CD4-positive, CD25-positive, alpha-beta regulatory T cell (primary cell): ENCODE measurements around the gene MTCH1. TPM values are rescaled to one million over a fixed set of nuclear protein-coding genes. Genes with fewer than 3 reads are reported as not detected.

ENCODE experiments used
- ATAC-seq, 2 donors: fragments of 150-1000 bp; cut with Tn5 transposase; one replicate each; pipeline ENCODE4 v1.10.0; 2021; ENCODE audit warnings: low read depth in 2 of 2, moderate number of reproducible peaks in 2 of 2, moderate library complexity in 1 of 2
- DNase-seq, 3 donors: peaks; one replicate each; pipeline versions ENCODE4 v3.0.0 to v3.0.0-alpha.2; 2012 to 2022; ENCODE audit warnings: mixed read lengths in 1 of 3
- H3K27ac ChIP-seq: one replicate; pipeline ENCODE4 v1.7.0; 2013; ENCODE audit warnings: mild to moderate bottlenecking, low read length; ENCODE audit not compliant: insufficient read depth, poor library complexity, severe bottlenecking
- H3K27me3 ChIP-seq: one replicate; pipeline ENCODE4 v1.7.0; 2013; ENCODE audit warnings: low read length; ENCODE audit not compliant: control insufficient read depth, insufficient read depth
- H3K36me3 ChIP-seq: one replicate; pipeline ENCODE4 v1.7.0; 2013; ENCODE audit warnings: mild to moderate bottlenecking, low read length, moderate library complexity; ENCODE audit not compliant: control insufficient read depth, insufficient read depth
- H3K4me1 ChIP-seq: 2 replicates; pipeline ENCODE4 v1.7.0; 2013; ENCODE audit warnings: mild to moderate bottlenecking, low read length; ENCODE audit not compliant: insufficient read depth, control insufficient read depth, poor library complexity, severe bottlenecking
- H3K4me3 ChIP-seq: one replicate; pipeline ENCODE4 v1.7.0; 2013; ENCODE audit warnings: low read depth, mild to moderate bottlenecking, low read length, moderate library complexity
- H3K9me3 ChIP-seq, 2 experiments: 1 replicate in 1 of 2; 2 replicates in 1 of 2; pipeline ENCODE4 v1.7.0; 2013; ENCODE audit warnings: low read length in 2 of 2, mild to moderate bottlenecking in 1 of 2, moderate library complexity in 1 of 2; ENCODE audit not compliant: control insufficient read depth in 2 of 2
- H3K27ac Mint-ChIP-seq, 3 donors: one replicate each; pipeline ENCODE4 v1.8.0; 2020 to 2022; ENCODE audit warnings: mild to moderate bottlenecking in 3 of 3, mixed read lengths in 3 of 3, moderate library complexity in 2 of 3
- H3K27me3 Mint-ChIP-seq: one replicate; pipeline ENCODE4 v1.8.0; 2022; ENCODE audit warnings: mild to moderate bottlenecking, mixed read lengths
- H3K36me3 Mint-ChIP-seq: one replicate; pipeline ENCODE4 v1.8.0; 2020; ENCODE audit warnings: mixed read lengths
- H3K4me1 Mint-ChIP-seq, 4 donors: one replicate each; pipeline ENCODE4 v1.8.0; 2020 to 2022; ENCODE audit warnings: mixed read lengths in 4 of 4, mild to moderate bottlenecking in 1 of 4
- H3K4me3 Mint-ChIP-seq, 4 donors: one replicate each; pipeline ENCODE4 v1.8.0; 2020 to 2022; ENCODE audit warnings: mild to moderate bottlenecking in 4 of 4, mixed read lengths in 4 of 4, moderate library complexity in 3 of 4
- H3K9me3 Mint-ChIP-seq, 7 donors: one replicate each; pipeline ENCODE4 v1.8.0; 2020 to 2022; ENCODE audit warnings: mixed read lengths in 7 of 7, mild to moderate bottlenecking in 3 of 7, moderate library complexity in 2 of 7
- polyA plus RNA-seq, 4 donors: library from polyadenylated mRNA; unstranded; fragments of 300-500 nt; fragmentation: Illumina TruSeq; gene quantifications; one replicate each; pipeline ENCODE4 v1.2.3, GENCODE V29; 2021
- total RNA-seq: library from RNA; stranded (reverse); gene quantifications from one replicate; pipeline ENCODE4 v1.2.3, GENCODE V29; 2022

The MTCH1 gene
- total RNA-seq = 220 TPM
- 10 to 100 TPM; 83.9 to 95.8 (median 89.5) TPM for polyA plus RNA-seq

GRCh38 chr6:36985808-36986703 lies at the start of gene MTCH1:
MTCH1 (minus strand) TSS chr6:36986196; CDS start chr6:36986173, 23 bp downstream.
- peaks cover 9% of the 10 kb centered on the region for H3K36me3 Mint-ChIP-seq
- peak within 1 kb of the TSS; percentile 96 to 100 (median 98) for H3K4me3 Mint-ChIP-seq
- H3K27ac ChIP-seq = peak within 1 kb of the TSS; percentile 79
- peaks cover 4 to 27% (median 20%) of the 10 kb centered on the region in 4 donors for H3K4me1 Mint-ChIP-seq
- H3K27me3 ChIP-seq = no peaks in the 10 kb centered on the region
- ATAC-seq = peak; percentile 85
- H3K4me1 ChIP-seq = peaks cover 44% of the 10 kb centered on the region
- H3K9me3 Mint-ChIP-seq = peaks cover 0 to 1% (median 0%) of the 10 kb centered on the region in 7 donors
- peaks cover 23% of the 10 kb centered on the region for H3K27me3 Mint-ChIP-seq
- DNase-seq = peak; percentile 84 to 91 (median 90)
- H3K36me3 ChIP-seq = peaks cover 15% of the 10 kb centered on the region
- peak within 1 kb of the TSS; percentile 90 for H3K4me3 ChIP-seq
- no peaks in the 10 kb centered on the region for H3K9me3 ChIP-seq
- H3K27ac Mint-ChIP-seq = peak within 1 kb of the TSS; percentile 67 to 96 (median 91)

GRCh38 chr6:37033819-37034795 lies 48.1 kb upstream of the MTCH1 start:
- ATAC-seq (no peak), DNase-seq (no peak)
- H3K36me3 ChIP-seq = no peaks in the 10 kb centered on the region
- no peak overlapping the region for H3K4me3 Mint-ChIP-seq
- peaks cover 4% of the 10 kb centered on the region for H3K36me3 Mint-ChIP-seq
- no peaks in the 10 kb centered on the region for H3K27me3 Mint-ChIP-seq
- H3K27ac Mint-ChIP-seq = peak overlapping the region; percentile 32 to 89 (median 77)
- H3K4me1 ChIP-seq = peaks cover 6% of the 10 kb centered on the region
- peaks cover 0 to 3% (median 0%) of the 10 kb centered on the region in 7 donors for H3K9me3 Mint-ChIP-seq
- H3K4me1 Mint-ChIP-seq = peaks cover 6 to 35% (median 17%) of the 10 kb centered on the region in 4 donors
- H3K4me3 ChIP-seq = no peak overlapping the region
- H3K9me3 ChIP-seq = no peaks in the 10 kb centered on the region
- no peak overlapping the region for H3K27ac ChIP-seq
- H3K27me3 ChIP-seq = no peaks in the 10 kb centered on the region

GRCh38 chr6:37033255-37033654 lies 47.3 kb upstream of the MTCH1 start:
- no peak overlapping the region for H3K4me3 Mint-ChIP-seq
- H3K4me3 ChIP-seq = no peak overlapping the region
- ATAC-seq (peak; percentile 50 to 65), DNase-seq (peak in 1 of 3 donors; percentile 52)
- H3K9me3 Mint-ChIP-seq = peaks cover 0 to 3% (median 0%) of the 10 kb centered on the region in 7 donors
- H3K27me3 ChIP-seq = no peaks in the 10 kb centered on the region
- peak overlapping the region in 2 of 3 donors; percentile 32 to 89 for H3K27ac Mint-ChIP-seq
- H3K9me3 ChIP-seq = no peaks in the 10 kb centered on the region
- H3K27me3 Mint-ChIP-seq = no peaks in the 10 kb centered on the region
- H3K4me1 Mint-ChIP-seq = peaks cover 2 to 40% (median 16%) of the 10 kb centered on the region in 4 donors
- H3K27ac ChIP-seq = no peak overlapping the region
- peaks cover 4% of the 10 kb centered on the region for H3K36me3 Mint-ChIP-seq
- peaks cover 9% of the 10 kb centered on the region for H3K4me1 ChIP-seq
- H3K36me3 ChIP-seq = no peaks in the 10 kb centered on the region

- H3K36me3 ChIP-seq = no peaks in the 10 kb centered on the region
These were observed 46.2 kb upstream of the MTCH1 start for GRCh38 chr6:37032239-37032638.

GRCh38 chr6:37030599-37030998 lies 44.6 kb upstream of the MTCH1 start:
- Histone ChIP-seq H3K27me3 (no peaks in the 10 kb centered on the region), H3K9me3 (no peaks in the 10 kb centered on the region), H3K36me3 (no peaks in the 10 kb centered on the region), H3K4me3 (no peak overlapping the region), H3K4me1 (peaks cover 9% of the 10 kb centered on the region), H3K27ac (no peak overlapping the region)
- Mint-ChIP-seq H3K4me3 (no peak overlapping the region), H3K4me1 (peaks cover 0 to 40% (median 18%) of the 10 kb centered on the region in 4 donors), H3K9me3 (peaks cover 0 to 3% (median 0%) of the 10 kb centered on the region in 7 donors), H3K27me3 (no peaks in the 10 kb centered on the region), H3K27ac (peak overlapping the region in 1 of 3 donors; percentile 85), H3K36me3 (peaks cover 4% of the 10 kb centered on the region)
- DNase-seq = no peak
- no peak for ATAC-seq

More at GRCh38 chr6:37032239-37032638, 46.2 kb upstream of the MTCH1 start:
- Mint-ChIP-seq H3K9me3 (peaks cover 0 to 3% (median 0%) of the 10 kb centered on the region in 7 donors), H3K4me1 (peaks cover 0 to 40% (median 16%) of the 10 kb centered on the region in 4 donors), H3K27ac (peak overlapping the region in 2 of 3 donors; percentile 36 to 42), H3K27me3 (no peaks in the 10 kb centered on the region), H3K36me3 (peaks cover 4% of the 10 kb centered on the region), H3K4me3 (no peak overlapping the region)
- Histone ChIP-seq H3K9me3 (no peaks in the 10 kb centered on the region), H3K27ac (no peak overlapping the region), H3K27me3 (no peaks in the 10 kb centered on the region), H3K4me1 (peaks cover 9% of the 10 kb centered on the region), H3K4me3 (no peak overlapping the region)
- no peak for DNase-seq
- ATAC-seq = no peak

- DNase-seq = peak; percentile 13 to 59 (median 21)
- H3K9me3 Mint-ChIP-seq = peaks cover 0 to 3% (median 0%) of the 10 kb centered on the region in 7 donors
- peaks cover 4% of the 10 kb centered on the region for H3K36me3 Mint-ChIP-seq
- Histone ChIP-seq H3K36me3 (no peaks in the 10 kb centered on the region), H3K27ac (no peak overlapping the region), H3K27me3 (no peaks in the 10 kb centered on the region), H3K9me3 (no peaks in the 10 kb centered on the region), H3K4me1 (peaks cover 9% of the 10 kb centered on the region), H3K4me3 (no peak overlapping the region)
- no peak overlapping the region for H3K4me3 Mint-ChIP-seq
- peak; percentile 53 to 62 for ATAC-seq
- no peaks in the 10 kb centered on the region for H3K27me3 Mint-ChIP-seq
- H3K27ac Mint-ChIP-seq = peak overlapping the region in 1 of 3 donors; percentile 85
- peaks cover 0 to 47% (median 21%) of the 10 kb centered on the region in 4 donors for H3K4me1 Mint-ChIP-seq
These were observed 43.4 kb upstream of the MTCH1 start for GRCh38 chr6:37029249-37029971.
